H4 (cell line): ENCODE data around the gene ANKZF1. TPM values are rescaled to one million over a fixed set of nuclear protein-coding genes. Genes with fewer than 3 reads are reported as not detected.
"Not testable (repeated sequence)": the region's sequence is repeated elsewhere in the genome, so short reads cannot be mapped to it uniquely, and the experiment has no call there.

Experiments
- DNase-seq: peaks from one replicate; pipeline ENCODE4 v3.0.0-alpha.2; 2015; ENCODE audit warnings: low spot score
- total RNA-seq: library from RNA; depleted of rRNA; stranded (reverse); fragments of >200 nt; shearing (Covaris generic); gene quantifications from 2 replicates; pipeline ENCODE4 v1.2.3, GENCODE V29; 2014

Gene ANKZF1
- total RNA-seq, 1 experiment from 2014 or later = 9.2 TPM

DNA sequence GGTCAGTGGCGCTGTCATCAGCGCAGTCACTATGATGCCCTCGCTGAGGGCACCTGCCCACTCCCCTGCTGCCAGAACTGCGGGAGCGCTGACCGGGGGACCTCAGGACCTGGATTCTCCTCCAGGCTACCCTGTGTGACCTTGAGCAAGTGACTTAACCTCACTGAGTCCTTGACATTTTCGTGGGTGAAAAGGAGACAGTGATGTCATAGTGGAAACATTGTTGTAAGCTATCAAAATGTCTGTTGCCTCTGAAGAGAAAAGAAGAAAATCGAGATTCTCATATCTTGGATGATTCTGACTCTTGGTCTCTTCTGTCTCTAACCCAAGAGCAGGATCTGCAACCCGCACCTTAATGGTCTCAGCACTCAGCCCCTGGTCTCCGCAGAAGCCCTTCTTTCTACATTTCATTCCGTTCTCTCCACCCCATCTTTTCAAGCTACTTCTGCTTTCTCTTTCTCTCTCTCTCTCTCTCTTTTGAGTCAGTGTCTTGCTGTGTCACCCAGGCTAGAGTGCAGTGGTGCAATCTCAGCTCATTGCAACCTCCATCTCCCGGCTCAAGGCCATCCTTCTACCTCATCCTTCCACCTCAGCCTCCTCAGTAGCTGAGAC is 25.1 kb downstream of the ANKZF1 start:
- DNase-seq = no peak

DNA sequence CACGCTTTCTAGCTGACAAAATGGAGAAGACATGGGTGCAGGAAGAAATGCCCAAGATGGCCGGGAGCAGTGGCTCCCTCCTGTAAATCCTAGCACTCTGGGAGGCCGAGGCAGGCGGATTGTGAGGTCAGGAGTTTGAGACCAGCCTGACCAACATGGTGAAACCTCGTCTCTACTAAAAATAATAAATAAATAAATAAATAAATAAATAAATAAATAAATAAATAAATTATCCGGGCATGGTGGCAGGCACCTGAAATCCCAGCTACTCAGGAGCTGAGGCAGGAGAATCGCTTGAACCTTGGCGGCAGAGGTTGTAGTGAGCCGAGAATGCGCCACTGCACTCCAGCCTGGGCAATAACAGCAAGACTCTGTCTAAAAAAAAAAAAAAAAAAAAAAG is 29.3 kb downstream of the ANKZF1 start:
- DNase-seq = not testable (repeated sequence)

DNA sequence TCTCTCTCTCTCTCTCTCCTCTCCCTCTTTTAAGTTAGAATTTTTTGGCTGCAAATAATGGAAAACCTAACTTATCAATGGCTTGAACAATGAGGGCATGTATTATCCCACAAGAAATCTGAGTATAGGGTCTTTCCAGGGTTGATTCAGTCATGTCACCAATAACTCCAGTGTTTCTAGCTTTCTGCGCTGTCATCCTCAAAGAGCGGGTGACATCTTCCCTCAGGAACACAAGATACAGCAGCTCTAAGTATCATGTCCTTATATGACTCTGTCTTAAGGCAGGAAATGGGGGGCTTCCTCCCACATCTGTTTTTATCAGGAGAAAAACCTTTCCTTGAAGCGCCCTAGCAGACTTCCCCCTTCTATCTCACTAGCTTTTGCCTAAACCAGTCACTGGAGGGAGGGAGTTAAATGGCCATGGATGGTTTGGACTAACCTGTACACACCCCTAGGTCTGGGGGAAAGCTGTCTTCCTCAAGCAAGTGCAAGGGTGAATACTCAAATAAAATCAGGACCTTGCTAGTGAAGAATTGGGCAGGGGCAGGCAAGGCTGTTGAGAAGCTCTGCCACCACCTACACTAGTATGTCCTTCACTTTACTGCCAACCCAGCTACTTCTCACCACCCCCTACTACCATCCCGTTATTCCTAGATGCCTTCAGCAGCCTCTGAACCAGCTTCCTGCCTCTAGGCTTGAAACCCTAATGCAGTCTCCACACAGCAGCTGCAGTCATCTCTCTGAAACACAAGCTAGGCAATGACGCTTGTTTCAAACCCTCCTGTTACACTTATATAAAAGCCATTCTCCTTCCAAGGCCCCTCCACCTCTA is 31.6 kb downstream of the ANKZF1 start:
- DNase-seq = no peak

GRCh38 chr2:219266232-219266631 is 36.6 kb downstream of the ANKZF1 start:
- no peak for DNase-seq

DNA sequence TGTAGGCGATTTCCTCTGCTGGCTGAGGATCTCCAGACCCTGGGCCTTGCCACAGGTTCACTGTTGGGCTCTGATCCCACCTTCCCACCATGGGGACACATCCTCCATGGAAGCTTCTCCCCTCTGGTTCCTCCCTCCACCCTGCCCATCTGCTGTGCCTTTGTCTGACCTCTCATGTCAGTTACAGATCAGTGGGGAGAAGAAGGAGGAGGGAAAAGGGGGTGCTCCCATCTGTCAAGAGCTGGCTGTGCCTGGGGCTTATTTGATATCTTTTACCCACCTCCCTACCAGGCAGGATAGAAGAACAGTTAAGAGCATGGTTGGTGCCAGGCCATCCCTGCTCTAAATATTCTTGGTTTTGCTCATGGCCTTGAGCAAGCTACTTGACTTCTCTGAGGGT is 37.3 kb downstream of the ANKZF1 start:
- no peak for DNase-seq

DNA sequence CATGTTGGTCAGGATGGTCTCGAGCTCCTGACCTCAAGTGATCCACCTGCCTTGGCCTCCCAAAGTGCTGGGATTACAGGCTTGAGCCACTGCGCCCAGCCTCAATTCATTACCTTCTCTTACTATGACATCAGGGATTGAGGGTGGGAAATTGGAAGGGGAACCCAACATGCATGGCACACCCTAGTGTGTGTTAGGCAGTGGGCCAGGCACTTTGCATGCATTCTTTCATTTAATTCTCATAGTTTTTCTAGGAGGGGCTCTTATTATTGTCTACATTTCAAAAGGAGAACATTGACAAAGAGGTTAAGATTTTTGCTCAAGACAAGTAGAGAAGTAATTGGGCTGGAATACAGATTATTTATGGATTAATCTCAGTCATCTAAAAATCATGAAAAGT is 38.7 kb downstream of the ANKZF1 start:
- DNase-seq = no peak

DNA sequence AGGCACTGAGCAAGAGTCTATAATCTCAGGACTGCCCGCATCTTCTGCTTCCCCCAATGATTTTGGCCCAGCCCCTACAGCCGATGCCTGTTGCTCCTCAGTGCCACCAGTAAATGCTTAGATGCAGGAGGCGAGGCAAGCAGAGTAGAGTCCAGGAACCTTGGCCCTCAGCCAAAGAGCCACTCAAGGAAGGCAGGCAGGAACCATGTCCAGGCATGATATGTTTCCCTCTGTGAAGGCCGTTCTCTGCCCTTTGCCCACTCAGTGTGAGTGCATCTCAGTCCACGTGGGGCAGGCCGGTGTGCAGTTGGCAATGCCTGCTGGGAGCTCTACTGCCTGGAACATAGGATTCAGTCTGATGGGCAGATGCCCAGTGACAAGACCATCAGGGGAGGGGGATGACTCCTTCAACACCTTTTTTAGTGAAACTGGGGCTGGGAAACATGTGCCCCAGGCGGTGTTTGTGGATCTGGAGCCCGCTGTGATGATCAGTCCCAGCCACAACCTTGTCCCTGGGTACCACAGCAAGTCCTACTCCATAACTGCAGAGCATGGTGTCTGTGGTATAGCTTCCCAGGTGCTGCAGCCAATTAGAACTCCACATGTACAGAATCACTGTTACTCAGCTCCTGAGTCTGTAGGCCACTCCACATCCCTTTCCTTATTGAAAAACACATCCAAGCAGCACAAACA is 39.9 kb downstream of the ANKZF1 start:
- DNase-seq = no peak

GRCh38 chr2:219270055-219270372 is 40.4 kb downstream of the ANKZF1 start:
- DNase-seq = no peak

- DNase-seq = no peak
These were observed 41.4 kb downstream of the ANKZF1 start for GRCh38 chr2:219271021-219271420.

DNA sequence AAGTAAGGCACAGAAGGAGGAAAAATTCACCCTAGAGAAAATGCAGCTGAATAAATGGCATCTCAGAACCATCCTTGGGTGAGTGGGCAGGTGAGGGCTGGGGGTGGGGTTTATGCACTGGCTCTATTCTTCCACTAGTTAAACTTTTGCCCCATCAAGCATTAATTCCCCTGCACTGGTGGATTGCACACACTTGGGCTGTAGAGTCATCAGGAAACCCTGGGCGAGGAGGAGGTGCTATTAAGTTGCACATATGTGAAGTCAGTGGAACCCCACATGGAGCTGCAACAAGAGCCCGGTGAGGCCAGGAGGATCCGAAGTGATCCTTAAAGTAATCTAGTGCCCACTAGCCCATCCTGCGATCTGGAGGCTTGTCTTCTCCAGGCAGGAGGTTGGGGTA is 42.8 kb downstream of the ANKZF1 start:
- no peak for DNase-seq

DNA sequence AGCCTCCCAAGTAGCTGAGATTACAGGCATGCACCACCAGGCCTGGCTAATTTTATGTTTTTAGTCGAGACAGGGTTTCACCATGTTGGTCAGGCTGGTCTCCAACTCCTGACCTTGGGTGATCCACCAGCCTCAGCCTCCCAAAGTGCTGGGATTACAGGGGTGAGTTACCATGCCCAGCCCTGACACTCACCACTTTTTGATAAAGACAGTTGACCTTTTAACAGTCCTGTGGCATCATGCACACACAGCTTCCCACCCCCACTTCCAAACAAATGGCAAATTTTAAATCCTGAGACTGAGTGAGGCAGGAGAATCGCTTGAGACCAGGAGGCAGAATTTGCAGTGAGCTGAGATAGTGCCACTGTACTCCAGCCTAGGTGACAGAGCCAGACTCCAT is 43.4 kb downstream of the ANKZF1 start:
- no peak for DNase-seq

DNA sequence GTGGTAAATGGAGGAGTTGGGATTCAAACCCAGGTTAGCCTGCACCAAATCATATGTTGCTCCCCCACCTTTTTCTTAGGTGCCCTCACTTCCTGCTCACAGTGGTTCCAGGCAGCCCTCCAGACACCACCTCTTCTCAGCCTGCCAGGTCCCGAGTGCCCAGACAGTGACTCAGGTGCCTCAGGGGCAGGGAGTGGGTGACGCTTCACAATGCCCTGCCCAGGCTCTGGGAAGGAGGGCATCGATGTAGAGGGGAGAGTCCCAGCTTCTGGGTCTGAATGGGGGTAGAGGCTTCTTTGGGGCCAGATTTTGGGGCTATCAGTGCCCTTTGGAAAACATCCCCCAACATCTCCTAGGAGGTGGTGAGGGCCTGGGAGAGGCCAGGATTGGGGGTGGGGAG is 44.3 kb downstream of the ANKZF1 start:
- DNase-seq = peak; percentile 63

DNA sequence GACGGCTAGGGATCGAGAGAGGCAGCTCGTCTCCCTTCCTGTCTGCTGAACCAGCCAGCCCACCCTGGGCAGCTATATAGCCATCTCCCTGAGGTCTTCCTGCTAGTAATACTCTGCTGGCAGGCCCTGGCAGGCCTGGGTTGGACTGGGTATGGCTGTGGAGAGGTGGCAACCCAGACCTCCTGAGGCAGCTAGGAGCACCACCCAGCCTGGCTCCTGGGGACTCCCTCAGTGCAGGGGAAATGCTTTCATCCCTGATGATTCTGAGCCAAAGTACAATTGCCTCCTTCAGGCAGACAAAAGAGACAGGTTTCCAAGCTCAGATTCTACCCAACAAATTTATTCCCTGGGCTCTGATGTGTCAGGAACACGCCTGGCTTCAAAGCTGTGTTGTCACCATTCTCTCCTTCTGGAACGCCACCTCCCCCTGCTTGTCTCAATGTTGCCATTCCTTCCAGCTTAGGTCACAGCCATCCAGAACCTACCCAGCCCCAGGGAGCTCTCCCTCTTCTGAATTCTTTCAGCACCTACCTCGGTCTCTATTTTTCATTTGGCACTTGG is 44.8 kb downstream of the ANKZF1 start:
- peak; percentile 82 for DNase-seq

- DNase-seq = peak; percentile 75
These were observed 48.4 kb downstream of the ANKZF1 start for GRCh38 chr2:219277703-219278654.

GRCh38 chr2:219278655-219279150 is 49.1 kb downstream of the ANKZF1 start:
- no peak for DNase-seq

- DNase-seq = peak; percentile 97
These were observed 49.7 kb downstream of the ANKZF1 start, which contains the start of gene DNAJB2 for GRCh38 chr2:219279151-219279915. Gene DNAJB2, plus strand, starts transcription at chr2:219279366. Its CDS starts 468 bp downstream, at chr2:219279834.

- DNase-seq = no peak
These were observed 50.4 kb downstream of the ANKZF1 start for GRCh38 chr2:219279916-219280516.

- DNase-seq = no peak
These were observed 51.0 kb downstream of the ANKZF1 start for GRCh38 chr2:219280651-219281050.

GRCh38 chr2:219281588-219281987 is 52.0 kb downstream of the ANKZF1 start:
- no peak for DNase-seq

DNA sequence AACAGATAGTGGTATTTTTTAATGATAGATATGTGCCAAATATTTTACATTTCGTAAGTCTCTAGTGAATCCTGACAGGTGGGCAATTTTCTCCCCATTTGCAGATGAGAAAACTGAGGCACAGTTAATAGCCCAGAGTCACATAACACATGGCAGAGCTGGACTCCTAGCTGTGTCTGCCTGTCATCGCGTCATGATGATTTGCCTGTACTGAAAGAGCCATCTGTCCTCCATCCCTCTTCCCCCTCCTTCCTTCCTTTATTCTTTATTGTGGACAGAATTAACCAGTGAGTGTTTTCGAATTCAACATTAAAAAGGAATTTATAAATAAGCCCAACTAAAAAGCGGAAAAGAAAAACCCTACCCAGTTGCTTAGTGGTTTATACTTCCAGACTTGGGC is 52.8 kb downstream of the ANKZF1 start:
- no peak for DNase-seq
